ENCODE measurements around the gene IDE. TPM values are rescaled to one million over a fixed set of nuclear protein-coding genes. Genes with fewer than 3 reads are reported as not detected.
A peak's percentile ranks its signal among the peaks of the same experiment; 100 is the strongest.

The IDE gene
- total and polyA plus RNA-seq, 9 of the 15 experiments (the other 6 are each of a cell fraction or from before 2014, with no cell fraction given): 10.2 to 50.6 (median 33.2) TPM

GRCh38 chr10:92407305-92408016, 166.4 kb downstream of the IDE start (continued):
- TF ChIP-seq FOXO4 (CRISPR knock-in tag; IDR thresholded peaks at IDR 0.05): no peak
- peak; percentile 25; the same call in 1 of the 2 replicates for TF ChIP-seq KLF1 (tag; IDR thresholded peaks at IDR 0.05)
- TF ChIP-seq TCF7L2 (IDR thresholded peaks at IDR 0.05; ENCODE audit: low read depth, low read length): no peak

GRCh38 chr10:92405419-92405924, 168.4 kb downstream of the IDE start:
- no peaks in the 10 kb centered on the region for H3K79me2 ChIP-seq (ENCODE audit: control insufficient read depth, insufficient read depth, low read length)

More at GRCh38 chr10:92405419-92405924, 168.4 kb downstream of the IDE start:
- Histone ChIP-seq H3K27me3 (ENCODE audit: control insufficient read depth in 2 of 2, insufficient read depth in 2 of 2, low read length in 2 of 2) (no peaks in the 10 kb centered on the region), H3K9me1 (ENCODE audit: control insufficient read depth, insufficient read depth, low read length) (no peaks in the 10 kb centered on the region), H4K20me1 (replicated peaks; ENCODE audit: control insufficient read depth, insufficient read depth, low read length) (no peaks in the 10 kb centered on the region), H3K4me2 (ENCODE audit: insufficient read depth, low read length) (no peak overlapping the region), H2AFZ (ENCODE audit: low read depth, low read length) (no peak overlapping the region; the same call in 1 of the 2 replicates), H3K9me3 (replicated peaks; ENCODE audit: control insufficient read depth, insufficient read depth, low read depth, low read length) (no peaks in the 10 kb centered on the region), H3K4me3 (no peak overlapping the region), H3K4me1 (replicated peaks in 1 of 2; ENCODE audit: control insufficient read depth in 2 of 2, insufficient read depth in 2 of 2, low read length in 2 of 2) (peaks cover 5 to 16% of the 10 kb centered on the region in 2 experiments; a peak in 4 of 5 replicates), H3K27ac (ENCODE audit: extremely low read depth, low read depth, low read length) (no peak overlapping the region), H3K9ac (ENCODE audit: insufficient read depth in 1 of 2, low read depth in 2 of 2, low read length in 2 of 2) (no peak overlapping the region), H3K36me3 (ENCODE audit: control insufficient read depth, insufficient read depth, low read length) (no peaks in the 10 kb centered on the region)
- no peak for TF ChIP-seq SREBF2 (CRISPR knock-in tag; IDR thresholded peaks at IDR 0.05)
- no TSS peak for BruUV-seq (replicated peaks)
- in situ Hi-C loops (cut with MboI): no loop called here
- WGBS (ENCODE audit: insufficient coverage, low coverage, missing lambda C conversion rate): 59% methylated on average over 3 of the region's 6 CpGs
- ChIA-PET POLR2A (interaction anchor here (0.6 kb wide), 1 partner anchor 10 kb away, joined by 4 read pairs; no protein-coding TSS in a partner anchor), CTCF (ENCODE audit: low intra/inter-chr PET ratio) (no interaction called here)
- FAIRE-seq (no peak), ATAC-seq (peak; percentile 18; the same call in 1 of the 3 replicates), DNase-seq (ENCODE audit: extremely low read depth in 1 of 4, low spot score in 3 of 4) (no peak)
- intact Hi-C loops (cut with micrococcal nuclease): no loop called here

Measured in K562 (cell line).